ENCODE results near the gene ARHGAP15.

The ARHGAP15 gene

DNA sequence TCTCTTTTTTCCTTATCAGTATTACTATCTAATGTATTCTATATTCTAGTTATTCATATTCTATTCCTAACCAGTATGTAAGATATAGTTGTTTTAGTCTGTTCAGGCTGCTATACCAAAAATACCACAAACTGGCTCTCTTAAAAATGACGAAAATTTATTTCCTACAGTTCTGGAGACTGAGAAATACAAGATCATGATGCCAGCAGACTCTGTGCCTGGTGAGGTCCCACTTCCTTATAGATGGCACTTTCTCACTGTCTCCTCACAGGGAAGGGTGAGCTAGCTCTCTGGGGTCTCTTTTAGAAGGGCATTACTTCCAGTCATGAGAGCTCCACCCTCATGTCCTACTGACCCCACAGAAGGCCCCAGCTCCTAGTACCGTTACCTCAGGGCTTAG is 4.8 kb upstream of the ARHGAP15 start:
- ChIA-PET CTCF (no interaction called here), POLR2A (ENCODE audit: low non-redundant PET) (no interaction called here)
- TF ChIP-seq, protein P1, sequence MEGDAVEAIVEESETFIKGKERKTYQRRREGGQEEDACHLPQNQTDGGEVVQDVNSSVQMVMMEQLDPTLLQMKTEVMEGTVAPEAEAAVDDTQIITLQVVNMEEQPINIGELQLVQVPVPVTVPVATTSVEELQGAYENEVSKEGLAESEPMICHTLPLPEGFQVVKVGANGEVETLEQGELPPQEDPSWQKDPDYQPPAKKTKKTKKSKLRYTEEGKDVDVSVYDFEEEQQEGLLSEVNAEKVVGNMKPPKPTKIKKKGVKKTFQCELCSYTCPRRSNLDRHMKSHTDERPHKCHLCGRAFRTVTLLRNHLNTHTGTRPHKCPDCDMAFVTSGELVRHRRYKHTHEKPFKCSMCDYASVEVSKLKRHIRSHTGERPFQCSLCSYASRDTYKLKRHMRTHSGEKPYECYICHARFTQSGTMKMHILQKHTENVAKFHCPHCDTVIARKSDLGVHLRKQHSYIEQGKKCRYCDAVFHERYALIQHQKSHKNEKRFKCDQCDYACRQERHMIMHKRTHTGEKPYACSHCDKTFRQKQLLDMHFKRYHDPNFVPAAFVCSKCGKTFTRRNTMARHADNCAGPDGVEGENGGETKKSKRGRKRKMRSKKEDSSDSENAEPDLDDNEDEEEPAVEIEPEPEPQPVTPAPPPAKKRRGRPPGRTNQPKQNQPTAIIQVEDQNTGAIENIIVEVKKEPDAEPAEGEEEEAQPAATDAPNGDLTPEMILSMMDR (conservative IDR thresholded peaks at IDR 0.05; ENCODE audit: low read depth) = no peak
- H3K27ac ChIP-seq = no peak overlapping the region
- DNase-seq (ENCODE audit: low spot score) = no peak

- TF ChIP-seq, protein P1 (conservative IDR thresholded peaks at IDR 0.05; ENCODE audit: low read depth) = no peak
- ChIA-PET CTCF (no interaction called here), POLR2A (ENCODE audit: low non-redundant PET) (no interaction called here)
- no peak for DNase-seq (ENCODE audit: low spot score)
- H3K27ac ChIP-seq = no peak overlapping the region
Observed at GRCh38 chr2:143125717-143126116, 3.5 kb upstream of the ARHGAP15 start.

- TF ChIP-seq, protein P1 (conservative IDR thresholded peaks at IDR 0.05; ENCODE audit: low read depth) = no peak
- ChIA-PET POLR2A (ENCODE audit: low non-redundant PET) (no interaction called here), CTCF (no interaction called here)
- DNase-seq (ENCODE audit: low spot score) = no peak
- no peak overlapping the region for H3K27ac ChIP-seq
Observed at GRCh38 chr2:143132355-143132754, 3.1 kb downstream of the ARHGAP15 start.

GRCh38 chr2:143133783-143134182 is 4.6 kb downstream of the ARHGAP15 start:
- DNase-seq (ENCODE audit: low spot score) = no peak
- ChIA-PET CTCF (no interaction called here), POLR2A (ENCODE audit: low non-redundant PET) (no interaction called here)
- TF ChIP-seq, protein P1 (conservative IDR thresholded peaks at IDR 0.05; ENCODE audit: low read depth) = no peak
- no peak overlapping the region for H3K27ac ChIP-seq

- CTCF ChIA-PET = no interaction called here
- no peak overlapping the region for H3K27ac ChIP-seq
- DNase-seq (ENCODE audit: low spot score) = no peak
- POLR2A ChIA-PET (ENCODE audit: low non-redundant PET) = no interaction called here
- TF ChIP-seq, protein P1 (conservative IDR thresholded peaks at IDR 0.05; ENCODE audit: low read depth) = no peak
Observed at GRCh38 chr2:143138292-143138691, 9.1 kb downstream of the ARHGAP15 start.

DNA sequence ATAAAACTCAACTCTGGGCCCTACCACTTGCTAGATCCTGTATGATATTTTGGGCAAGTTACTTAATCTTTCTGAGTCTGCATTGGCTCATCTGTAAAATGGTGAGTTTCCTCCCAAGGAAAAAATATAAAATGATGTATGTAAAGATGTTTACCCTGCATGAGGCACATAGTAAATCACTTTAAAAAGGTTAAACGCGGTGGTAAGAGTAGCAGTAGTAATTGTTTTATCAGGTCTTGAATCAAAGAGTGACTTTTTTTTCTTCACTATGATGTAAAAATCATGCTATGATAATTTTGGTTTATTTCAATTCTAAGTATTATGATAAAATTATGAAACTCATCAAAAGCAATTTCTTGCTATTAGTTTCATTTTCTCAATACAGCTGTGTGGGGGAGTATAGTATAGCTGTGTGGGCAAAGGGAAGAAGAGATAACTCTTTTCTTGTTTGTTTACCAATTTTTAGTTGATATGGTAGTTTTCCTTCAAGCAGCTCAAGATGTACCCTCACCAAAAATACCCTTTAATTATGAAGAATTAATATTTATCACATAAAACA is 10.7 kb downstream of the ARHGAP15 start:
- ChIA-PET CTCF (no interaction called here), POLR2A (ENCODE audit: low non-redundant PET) (no interaction called here)
- TF ChIP-seq, protein P1 (conservative IDR thresholded peaks at IDR 0.05; ENCODE audit: low read depth) = no peak
- no peak for DNase-seq (ENCODE audit: low spot score)
- no peak overlapping the region for H3K27ac ChIP-seq

All from RWPE1 (cell line).